Esophagus (tissue), 2 donors: ENCODE measurements around the gene ADAMTS14. TPM values are rescaled to one million over a fixed set of nuclear protein-coding genes. Genes with fewer than 3 reads are reported as not detected.

Experiments
- H3K27ac ChIP-seq, 2 donors: one replicate each; pipeline ENCODE4 v1.5.1; 2013; ENCODE audit warnings: low read depth in 2 of 2, mild to moderate bottlenecking in 2 of 2, inconsistent platforms in 1 of 2, low read length in 1 of 2, moderate library complexity in 1 of 2
- H3K27me3 ChIP-seq, 2 donors: one replicate each; pipeline ENCODE4 v1.6.1; 2013; ENCODE audit warnings: low read length in 2 of 2, control low read depth in 1 of 2, mild to moderate bottlenecking in 1 of 2; ENCODE audit not compliant: insufficient read depth in 2 of 2, control insufficient read depth in 1 of 2
- H3K36me3 ChIP-seq, 2 donors: one replicate each; pipeline ENCODE4 v1.6.1; 2013; ENCODE audit warnings: low read length in 1 of 2; ENCODE audit not compliant: control insufficient read depth in 2 of 2, insufficient read depth in 2 of 2
- H3K4me1 ChIP-seq, 2 donors: one replicate each; pipeline ENCODE4 v1.6.1; 2013; ENCODE audit warnings: low read length in 1 of 2; ENCODE audit not compliant: control insufficient read depth in 2 of 2, insufficient read depth in 2 of 2
- H3K4me3 ChIP-seq, 2 donors: one replicate each; pipeline ENCODE4 v1.5.1; 2013; ENCODE audit warnings: low read length in 2 of 2, mild to moderate bottlenecking in 2 of 2, low read depth in 1 of 2, moderate library complexity in 1 of 2
- H3K9me3 ChIP-seq, 2 donors: one replicate each; pipeline ENCODE4 v1.6.1; 2013; ENCODE audit warnings: mild to moderate bottlenecking in 2 of 2, low read depth in 1 of 2, low read length in 1 of 2, moderate library complexity in 1 of 2; ENCODE audit not compliant: control insufficient read depth in 2 of 2, insufficient read depth in 1 of 2
- WGBS, 2 donors: extraction: QIAGEN DNeasy Blood & Tissue Kit; methylation state at CpG; one replicate each; pipeline ENCODE4 v1.1.7; 2013; 5-methylcytosine and 5-hydroxymethylcytosine counted together
- polyA plus RNA-seq, 2 donors: library from polyadenylated mRNA; stranded (reverse); fragments of 200-250 nt; gene quantifications; one replicate each; pipeline ENCODE4 v1.2.3, GENCODE V29; 2013
- donor health status: healthy with polysubstance abuse.
- donor health status: Bipolar disorder and iron deficiency.

ADAMTS14 gene
- polyA plus RNA-seq, 2 donors, result 0.59 to 2.2 TPM

DNA sequence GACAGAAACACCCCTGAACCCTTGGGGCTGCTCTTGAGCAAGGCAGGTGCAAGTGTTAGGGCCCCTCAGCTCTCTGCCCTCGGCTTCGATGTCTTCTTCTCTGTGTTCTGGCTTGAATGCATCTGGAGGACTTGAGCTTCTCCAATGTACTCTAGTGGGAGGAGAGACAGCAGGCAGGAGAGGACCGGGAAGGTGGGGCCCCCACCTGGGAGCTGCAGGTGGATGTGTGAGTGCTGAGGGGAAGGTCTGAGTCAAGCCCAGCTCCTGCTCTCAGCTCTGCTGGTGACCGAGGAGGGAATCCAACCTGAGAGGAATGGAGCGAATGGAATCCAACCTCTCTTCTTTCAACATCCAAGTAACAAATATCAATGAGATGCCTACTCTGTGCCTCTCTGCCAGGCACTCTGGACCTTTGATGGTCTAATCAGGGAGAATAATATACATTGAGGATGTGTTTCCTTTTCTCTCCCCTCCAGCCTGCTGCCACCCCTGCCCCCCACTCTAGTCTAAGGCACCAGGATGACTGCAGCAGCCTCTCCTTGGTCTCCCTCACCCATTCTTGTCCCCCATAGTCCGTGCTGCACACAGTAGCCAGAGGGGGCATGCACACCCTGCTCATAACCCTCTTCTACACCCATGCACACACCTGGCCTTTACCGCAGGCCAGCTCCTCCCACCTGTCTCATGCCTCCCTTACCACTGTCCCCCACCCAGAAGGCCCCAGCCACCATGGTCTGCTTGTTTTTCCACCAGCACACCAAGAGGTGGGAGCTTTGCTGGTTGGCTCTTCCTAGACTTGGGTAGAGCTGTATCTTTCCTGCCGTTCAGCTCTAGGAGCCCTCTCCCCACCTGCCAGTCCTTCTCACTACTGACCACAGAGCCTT lies 99.2 kb downstream of the ADAMTS14 start:
- WGBS, 2 donors, result 89 to 92% methylated on average over 8 of the region's 8 CpGs
- H3K4me3 ChIP-seq, result no peak overlapping the region
- H3K4me1 ChIP-seq, result peaks cover 4 to 12% of the 10 kb centered on the region in 2 donors
- no peak overlapping the region for H3K27ac ChIP-seq
- no peaks in the 10 kb centered on the region for H3K27me3 ChIP-seq
- H3K36me3 ChIP-seq, result no peaks in the 10 kb centered on the region
- H3K9me3 ChIP-seq, result no peaks in the 10 kb centered on the region

GRCh38 chr10:70772627-70773026 lies 100.3 kb downstream of the ADAMTS14 start:
- H3K27me3 ChIP-seq, result no peaks in the 10 kb centered on the region
- H3K36me3 ChIP-seq, result no peaks in the 10 kb centered on the region
- 92 to 97% methylated on average over 4 of the region's 4 CpGs for WGBS, 2 donors
- no peak overlapping the region for H3K27ac ChIP-seq
- H3K4me1 ChIP-seq, result peaks cover 4 to 12% of the 10 kb centered on the region in 2 donors
- no peak overlapping the region for H3K4me3 ChIP-seq
- H3K9me3 ChIP-seq, result no peaks in the 10 kb centered on the region

DNA sequence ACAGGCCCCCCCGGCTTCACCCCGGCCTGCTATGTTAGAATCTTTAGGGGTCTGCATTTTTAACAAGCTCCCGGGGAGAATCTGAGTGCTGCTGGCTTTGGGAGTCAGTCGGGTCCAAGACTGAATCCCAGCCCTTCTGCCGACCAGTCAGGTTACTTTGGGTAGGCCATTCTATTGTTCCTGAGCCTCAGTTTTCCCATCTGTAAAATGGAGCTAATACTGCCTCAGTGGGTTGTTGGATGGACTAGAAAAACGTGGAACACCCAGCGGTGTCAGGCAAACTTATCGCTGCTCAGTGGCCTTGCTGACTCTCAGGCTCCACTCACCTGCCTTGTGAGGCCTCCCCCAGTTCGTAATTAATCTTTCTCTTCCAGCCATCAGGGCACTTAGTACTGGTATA lies 101.2 kb downstream of the ADAMTS14 start:
- Histone ChIP-seq H3K4me3 (no peak overlapping the region), H3K27ac (no peak overlapping the region), H3K4me1 (peaks cover 4 to 12% of the 10 kb centered on the region in 2 donors), H3K27me3 (no peaks in the 10 kb centered on the region), H3K36me3 (no peaks in the 10 kb centered on the region), H3K9me3 (no peaks in the 10 kb centered on the region)
- 81 to 90% methylated on average over 9 of the region's 9 CpGs for WGBS, 2 donors

DNA sequence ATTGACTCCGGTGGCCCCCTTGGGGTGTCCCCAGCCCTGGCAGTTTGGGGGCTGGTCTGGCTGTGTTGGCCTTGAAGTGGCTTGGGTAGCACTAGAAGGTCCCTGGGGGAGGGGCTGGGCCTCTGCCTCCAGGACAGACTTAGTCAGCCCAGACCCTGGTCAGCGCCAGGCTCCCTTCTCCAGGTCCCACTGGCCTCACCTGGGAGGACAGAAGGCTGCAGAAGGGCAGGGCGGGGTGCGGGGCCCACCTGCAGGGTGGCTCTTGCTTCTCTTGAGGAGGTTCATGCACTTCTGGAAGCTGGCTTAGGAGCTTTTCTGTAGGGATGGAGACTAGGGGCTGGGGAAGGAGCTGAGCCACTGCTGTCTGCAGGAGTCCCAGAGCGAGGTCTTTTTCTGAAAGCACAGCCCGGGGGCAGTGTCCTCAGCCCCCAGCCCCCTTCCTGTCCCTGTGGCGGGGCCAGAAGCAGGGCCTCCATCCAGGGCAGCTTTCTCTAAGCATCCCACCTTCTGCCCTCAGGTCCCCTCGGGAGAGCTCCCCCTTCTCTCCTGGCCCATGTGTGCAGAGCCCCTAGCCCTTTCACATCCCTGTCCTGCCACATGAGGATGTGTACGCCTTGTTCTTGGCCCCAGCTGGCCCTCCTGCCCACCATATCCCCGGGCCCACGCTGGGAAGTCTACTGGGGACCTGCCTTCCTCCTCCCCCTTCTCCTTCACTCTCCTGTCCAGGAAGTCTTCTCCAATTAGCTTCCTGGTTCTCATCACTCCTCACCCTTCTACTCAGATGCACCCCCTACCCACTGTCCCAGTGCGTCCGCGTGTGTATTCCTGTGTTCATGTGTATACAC lies 101.9 kb downstream of the ADAMTS14 start:
- no peaks in the 10 kb centered on the region for H3K36me3 ChIP-seq
- no peak overlapping the region for H3K4me3 ChIP-seq
- 89 to 91% methylated on average over 14 of the region's 14 CpGs for WGBS, 2 donors
- no peaks in the 10 kb centered on the region for H3K9me3 ChIP-seq
- peaks cover 4 to 12% of the 10 kb centered on the region in 2 donors for H3K4me1 ChIP-seq
- H3K27ac ChIP-seq, result no peak overlapping the region
- no peaks in the 10 kb centered on the region for H3K27me3 ChIP-seq

GRCh38 chr10:70774810-70775678 lies 102.7 kb downstream of the ADAMTS14 start:
- Histone ChIP-seq H3K9me3 (no peaks in the 10 kb centered on the region), H3K27ac (peak overlapping the region in 1 of 2 donors; percentile 23), H3K27me3 (no peaks in the 10 kb centered on the region), H3K4me3 (no peak overlapping the region), H3K36me3 (no peaks in the 10 kb centered on the region), H3K4me1 (peaks cover 4 to 12% of the 10 kb centered on the region in 2 donors)
- 64 to 72% methylated on average over 14 of the region's 14 CpGs for WGBS, 2 donors

GRCh38 chr10:70775679-70776454 lies 103.6 kb downstream of the ADAMTS14 start:
- Histone ChIP-seq H3K27me3 (no peaks in the 10 kb centered on the region), H3K9me3 (no peaks in the 10 kb centered on the region), H3K4me3 (no peak overlapping the region), H3K27ac (no peak overlapping the region), H3K36me3 (no peaks in the 10 kb centered on the region), H3K4me1 (peaks cover 4 to 12% of the 10 kb centered on the region in 2 donors)
- WGBS, 2 donors, result 79 to 87% methylated on average over 13 of the region's 13 CpGs

- no peak overlapping the region for H3K4me3 ChIP-seq
- no peaks in the 10 kb centered on the region for H3K9me3 ChIP-seq
- peaks cover 4 to 12% of the 10 kb centered on the region in 2 donors for H3K4me1 ChIP-seq
- H3K27ac ChIP-seq, result no peak overlapping the region
- 93 to 95% methylated on average over 11 of the region's 11 CpGs for WGBS, 2 donors
- H3K36me3 ChIP-seq, result no peaks in the 10 kb centered on the region
- no peaks in the 10 kb centered on the region for H3K27me3 ChIP-seq
Measured at GRCh38 chr10:70776455-70777005, 104.2 kb downstream of the ADAMTS14 start.

GRCh38 chr10:70777063-70777875 lies 105.0 kb downstream of the ADAMTS14 start:
- 82 to 96% methylated on average over 18 of the region's 18 CpGs for WGBS, 2 donors
- Histone ChIP-seq H3K4me3 (no peak overlapping the region), H3K27me3 (no peaks in the 10 kb centered on the region), H3K36me3 (no peaks in the 10 kb centered on the region), H3K27ac (no peak overlapping the region), H3K9me3 (no peaks in the 10 kb centered on the region), H3K4me1 (peaks cover 4 to 12% of the 10 kb centered on the region in 2 donors)
